HepG2 (cell line): ENCODE data around the gene NRP1. TPM values are rescaled to one million over a fixed set of nuclear protein-coding genes. Genes with fewer than 3 reads are reported as not detected.

Source experiments
- ATAC-seq: fragments of 200-7000 bp; cut with Tn5 transposase; 3 replicates; pipeline ENCODE4 v1.9.1; 2020; ENCODE audit warnings: mild to moderate bottlenecking, moderate library complexity
- BruUV-seq: library from RNA; stranded (reverse); fragments of 400-500 nt; replicated peaks from 2 replicates; lab custom pipeline; 2021; lab: Mats Ljungman, UMichigan
- CTCF ChIA-PET: fragments of 300-600 bp; formaldehyde crosslinking; extraction: SDS; loops from one replicate; lab custom pipeline; 2021; ENCODE audit warnings: low total read pairs, inconsistent platforms, low intra/inter-chr PET ratio; lab: Yijun Ruan, JAX
- POLR2A ChIA-PET: fragments of 350-600 bp; sonication (Branson Sonifier 250); formaldehyde crosslinking; loops from one replicate; lab custom pipeline; 2020; ENCODE audit warnings: antibody characterized with exemption, inconsistent platforms; lab: Yijun Ruan, JAX
- DNase-seq: peaks from one replicate; pipeline ENCODE4 v3.0.0-alpha.2; 2015; ENCODE audit warnings: low spot score
- FAIRE-seq: peaks from 3 replicates; lab custom pipeline; 2011; peaks lifted over from hg19 to GRCh38; lab: Jason Lieb, UNC
- H2AFZ ChIP-seq: one replicate; pipeline ENCODE4 v1.6.1; 2011; ENCODE audit warnings: low read length, inconsistent platforms
- H3K27ac ChIP-seq: fragments of 300-600 bp; 3 replicates; pipeline ENCODE4 v1.8.0; 2011; ENCODE audit warnings: mixed run types, mild to moderate bottlenecking, mixed read lengths, low read length, inconsistent platforms; ENCODE audit not compliant: insufficient read depth; ENCODE audit errors: extremely low read length
- H3K27me3 ChIP-seq, 2 experiments: fragments of 200-600 bp in 1 of 2; 2 replicates in 1 of 2; 3 replicates in 1 of 2; pipeline versions ENCODE4 v1.6.0 to v1.8.0; 2011; ENCODE audit warnings: low read length in 2 of 2, mild to moderate bottlenecking in 2 of 2, moderate library complexity in 2 of 2, inconsistent platforms in 1 of 2; ENCODE audit not compliant: insufficient read depth in 2 of 2, control insufficient read depth in 1 of 2
- H3K36me3 ChIP-seq, 2 experiments: fragments of 200-600 bp in 1 of 2; replicated peaks in 1 of 2; 2 replicates in 1 of 2; 3 replicates in 1 of 2; pipeline versions ENCODE4 v1.5.1 to v1.8.0; 2011; ENCODE audit warnings: low read length in 2 of 2, inconsistent platforms in 1 of 2; ENCODE audit not compliant: insufficient read depth in 2 of 2, control insufficient read depth in 1 of 2
- H3K4me1 ChIP-seq: 2 replicates; pipeline ENCODE4 v1.5.1; 2012; ENCODE audit warnings: low read length, inconsistent platforms; ENCODE audit not compliant: insufficient read depth
- H3K4me2 ChIP-seq: 2 replicates; pipeline ENCODE4 v1.6.0; 2011; ENCODE audit warnings: low read depth, low read length, inconsistent platforms
- H3K4me3 ChIP-seq, 3 experiments: fragments of 200-600 bp in 1 of 3; sonication (generic), shearing (Covaris generic) in 1 of 3; replicated peaks in 1 of 3; 2 replicates each; pipeline ENCODE4 v1.5.1; 2011 to 2016; ENCODE audit warnings: low read length in 3 of 3, inconsistent platforms in 2 of 3, low read depth in 2 of 3, mild to moderate bottlenecking in 2 of 3, control low read depth in 1 of 3, mixed read lengths in 1 of 3; ENCODE audit not compliant: insufficient read depth in 1 of 3
- H3K79me2 ChIP-seq: one replicate; pipeline ENCODE4 v1.6.1; 2011; ENCODE audit warnings: low read length, inconsistent platforms; ENCODE audit not compliant: insufficient read depth
- H3K9ac ChIP-seq: 2 replicates; pipeline ENCODE4 v1.6.0; 2011; ENCODE audit warnings: mild to moderate bottlenecking, low read depth, low read length, inconsistent platforms; ENCODE audit not compliant: insufficient read depth
- H3K9me3 ChIP-seq: 2 replicates; pipeline ENCODE4 v1.5.1; 2012; ENCODE audit warnings: mild to moderate bottlenecking, low read length
- H4K20me1 ChIP-seq: 2 replicates; pipeline ENCODE4 v1.6.0; 2011; ENCODE audit warnings: inconsistent platforms, mild to moderate bottlenecking, low read length, moderate library complexity; ENCODE audit not compliant: insufficient read depth
- CBFB ChIP-seq: sonication (generic); formaldehyde crosslinking; IDR thresholded peaks from 2 replicates; pipeline ENCODE4 v1.4.0; 2020; ENCODE audit warnings: missing genetic modification reagents
- FOXJ3 ChIP-seq: sonication (generic); formaldehyde crosslinking; IDR thresholded peaks from 2 replicates; pipeline ENCODE4 v1.4.0; 2020; ENCODE audit warnings: missing genetic modification reagents, mild to moderate bottlenecking, borderline replicate concordance
- GZF1 ChIP-seq: sonication (generic); formaldehyde crosslinking; IDR thresholded peaks from 2 replicates; pipeline ENCODE4 v1.5.1; 2020; ENCODE audit warnings: mild to moderate bottlenecking, missing genetic modification reagents
- MBD4 ChIP-seq: IDR thresholded peaks from 2 replicates; pipeline ENCODE4 v1.6.1; 2012; ENCODE audit warnings: low read length, inconsistent platforms, borderline replicate concordance
- RCOR2 ChIP-seq: IDR thresholded peaks from 2 replicates; pipeline ENCODE4 v1.6.1; 2016; ENCODE audit warnings: missing biosample characterization, missing genetic modification reagents
- TAF1 ChIP-seq: sonication (generic); formaldehyde crosslinking; IDR thresholded peaks from 2 replicates; pipeline ENCODE4 v1.4.0; 2020; ENCODE audit warnings: missing genetic modification reagents
- TCF12 ChIP-seq, 2 experiments: fragments of 450-650 bp in 1 of 2; sonication (generic) in 1 of 2; formaldehyde crosslinking in 1 of 2; IDR thresholded peaks; 2 replicates each; pipeline versions ENCODE4 v1.6.1 to v1.8.0; 2017 to 2022; ENCODE audit warnings: antibody characterized with exemption in 1 of 2, mild to moderate bottlenecking in 1 of 2, missing genetic modification reagents in 1 of 2, moderate library complexity in 1 of 2
- ZBTB1 ChIP-seq: sonication (generic); formaldehyde crosslinking; IDR thresholded peaks from 2 replicates; pipeline ENCODE4 v1.4.0; 2020; ENCODE audit warnings: missing genetic modification reagents, borderline replicate concordance
- ZFP37 ChIP-seq: sonication (generic); formaldehyde crosslinking; IDR thresholded peaks from 2 replicates; pipeline ENCODE4 v1.4.0; 2020; ENCODE audit warnings: missing genetic modification reagents, borderline replicate concordance
- ZKSCAN8 ChIP-seq: IDR thresholded peaks from 2 replicates; pipeline ENCODE4 v1.6.1; 2016; ENCODE audit warnings: borderline replicate concordance, missing genetic modification reagents, missing compliant biosample characterization
- ZNF12 ChIP-seq: sonication (generic); formaldehyde crosslinking; IDR thresholded peaks from 2 replicates; pipeline ENCODE4 v1.5.0; 2020; ENCODE audit warnings: missing genetic modification reagents
- ZNF180 ChIP-seq: sonication (generic); formaldehyde crosslinking; IDR thresholded peaks from 2 replicates; pipeline ENCODE4 v1.4.0; 2020; ENCODE audit warnings: low read depth, missing genetic modification reagents, borderline replicate concordance
- ZNF326 ChIP-seq: sonication (generic); formaldehyde crosslinking; IDR thresholded peaks from 2 replicates; pipeline ENCODE4 v1.4.0; 2020; ENCODE audit warnings: missing genetic modification reagents, borderline replicate concordance
- WGBS: methylation state at CpG from one replicate; pipeline ENCODE4 v1.1.6; 2017; ENCODE audit warnings: low lambda C conversion rate; 5-methylcytosine and 5-hydroxymethylcytosine counted together
- in situ Hi-C: cut with HindIII; loops from 2 replicates; pipeline ENCODE4 v1.10.0; 2017; ENCODE audit warnings: low pct_unique_long_range_greater_than_20kb; ENCODE audit not compliant: extremely low pct_ligation_motif_present
- intact Hi-C: fragments of 100-400 bp; cut with micrococcal nuclease; formaldehyde crosslinking; loops from one replicate; pipeline ENCODE4 v1.10.0; 2022; ENCODE audit not compliant: unreplicated experiment
- polyA plus RNA-seq, 8 experiments: library from polyadenylated mRNA; depleted of rRNA in 3 of 8; stranded (reverse) in 7 of 8; unstranded in 1 of 8; fragments of >200 nt; fragmentation: Illumina TruSeq in 4 of 8; extraction: Trizol in 4 of 8; gene quantifications; 2 replicates each; pipeline versions ENCODE4 v1.2.1 to v1.2.3, GENCODE V29; 2011 to 2016; ENCODE audit warnings: low read depth in 4 of 8, missing spikeins in 1 of 8, mixed read lengths in 1 of 8; ENCODE audit not compliant: insufficient read depth in 1 of 8
- total RNA-seq, 5 experiments: library from RNA; depleted of rRNA; stranded (reverse); fragments of >200 nt; fragmentation: Illumina TruSeq; extraction: Trizol; gene quantifications; 2 replicates each; pipeline ENCODE4 v1.2.3, GENCODE V29; 2016; ENCODE audit warnings: low read depth in 1 of 5
- TF ChIP-seq, protein P1 (sequence below): sonication (generic); formaldehyde crosslinking; IDR thresholded peaks from 2 replicates; pipeline ENCODE4 v1.8.0; 2022; ENCODE audit warnings: mild to moderate bottlenecking, missing genetic modification reagents
- TF ChIP-seq, protein P2 (sequence below): sonication (generic); formaldehyde crosslinking; IDR thresholded peaks from 2 replicates; pipeline ENCODE4 v1.5.0; 2020; ENCODE audit warnings: missing genetic modification reagents
- TF ChIP-seq, protein P3 (sequence below): sonication (generic); formaldehyde crosslinking; IDR thresholded peaks from 2 replicates; pipeline ENCODE4 v1.4.0; 2020; ENCODE audit warnings: missing genetic modification reagents

NRP1 gene
- total and polyA plus RNA-seq, 2 of the 13 experiments (the other 11 are each of a cell fraction or from before 2014, with no cell fraction given) = 5.3 to 5.8 TPM

DNA sequence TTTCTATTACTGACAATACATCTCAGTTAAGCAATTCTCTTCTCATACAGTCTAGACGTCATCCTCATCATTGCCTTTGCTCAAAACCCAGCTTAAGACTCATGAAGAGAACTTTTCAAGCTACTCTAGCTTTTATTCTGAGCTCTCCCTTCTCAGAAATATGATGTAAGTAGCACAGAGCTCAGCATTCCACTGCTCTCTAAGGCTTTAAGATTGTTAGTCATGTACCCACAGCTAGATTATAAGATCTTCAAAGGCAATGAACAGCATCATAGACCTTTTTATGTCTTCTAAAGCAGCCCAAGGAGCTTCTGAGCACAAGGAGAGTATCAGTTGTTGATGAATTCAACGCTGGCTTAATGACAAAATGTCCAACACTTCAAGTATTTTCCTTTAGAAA is 119.3 kb downstream of the NRP1 start:
- CTCF ChIA-PET = no interaction called here
- Histone ChIP-seq H3K36me3 (peaks cover 0 to 1% of the 10 kb centered on the region in 2 experiments; a peak in 3 of 5 replicates), H3K27ac (no peak overlapping the region), H3K27me3 (no peaks in the 10 kb centered on the region), H2AFZ (no peak overlapping the region), H3K4me2 (no peak overlapping the region), H3K4me1 (peaks cover 13% of the 10 kb centered on the region), H3K79me2 (no peaks in the 10 kb centered on the region), H3K9me3 (no peaks in the 10 kb centered on the region), H4K20me1 (no peaks in the 10 kb centered on the region), H3K4me3 (no peak overlapping the region), H3K9ac (no peak overlapping the region)
- in situ Hi-C loops = no loop called here
- FAIRE-seq (peak; percentile 12), ATAC-seq (no peak), DNase-seq (no peak)
- POLR2A ChIA-PET = no interaction called here
- WGBS = 95% methylated on average over 2 of the region's 2 CpGs
- no TSS peak for BruUV-seq
- intact Hi-C loops = no loop called here
- TF ChIP-seq, protein P1, sequence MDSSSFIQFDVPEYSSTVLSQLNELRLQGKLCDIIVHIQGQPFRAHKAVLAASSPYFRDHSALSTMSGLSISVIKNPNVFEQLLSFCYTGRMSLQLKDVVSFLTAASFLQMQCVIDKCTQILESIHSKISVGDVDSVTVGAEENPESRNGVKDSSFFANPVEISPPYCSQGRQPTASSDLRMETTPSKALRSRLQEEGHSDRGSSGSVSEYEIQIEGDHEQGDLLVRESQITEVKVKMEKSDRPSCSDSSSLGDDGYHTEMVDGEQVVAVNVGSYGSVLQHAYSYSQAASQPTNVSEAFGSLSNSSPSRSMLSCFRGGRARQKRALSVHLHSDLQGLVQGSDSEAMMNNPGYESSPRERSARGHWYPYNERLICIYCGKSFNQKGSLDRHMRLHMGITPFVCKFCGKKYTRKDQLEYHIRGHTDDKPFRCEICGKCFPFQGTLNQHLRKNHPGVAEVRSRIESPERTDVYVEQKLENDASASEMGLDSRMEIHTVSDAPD (CRISPR knock-in tag) = no peak
- TF ChIP-seq TAF1 (CRISPR knock-in tag) = no peak

DNA sequence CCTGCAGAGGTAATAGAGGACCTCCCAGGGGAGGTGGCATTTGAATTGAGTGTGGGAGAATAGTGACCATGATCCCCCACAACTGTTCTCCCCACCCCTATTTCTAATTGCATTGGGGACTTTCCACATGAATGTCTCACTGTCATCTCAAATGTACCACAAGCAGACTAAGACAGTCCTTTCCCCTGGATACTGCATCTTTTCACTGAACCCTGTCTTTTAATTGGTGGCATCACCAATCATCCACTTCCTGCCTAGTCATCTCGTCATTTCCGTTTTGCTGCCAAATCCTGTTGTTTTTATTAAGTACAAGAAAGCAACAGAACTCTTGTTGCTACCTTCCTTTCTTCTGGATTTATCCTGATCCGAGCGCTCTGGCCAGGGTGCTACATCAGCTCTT is 120.3 kb downstream of the NRP1 start:
- Histone ChIP-seq H3K4me1 (peaks cover 13% of the 10 kb centered on the region), H3K27me3 (no peaks in the 10 kb centered on the region), H3K9ac (no peak overlapping the region), H3K4me2 (no peak overlapping the region), H2AFZ (no peak overlapping the region), H3K27ac (no peak overlapping the region), H3K79me2 (no peaks in the 10 kb centered on the region), H3K9me3 (no peaks in the 10 kb centered on the region), H3K36me3 (peaks cover 0 to 1% of the 10 kb centered on the region in 2 experiments; a peak in 3 of 5 replicates), H4K20me1 (no peaks in the 10 kb centered on the region), H3K4me3 (no peak overlapping the region)
- FAIRE-seq (no peak), DNase-seq (no peak), ATAC-seq (no peak)
- no TSS peak for BruUV-seq
- ChIA-PET POLR2A (no interaction called here), CTCF (no interaction called here)
- in situ Hi-C loops (no loop called here), intact Hi-C loops (no loop called here)
- WGBS = 93% methylated on average over 4 of the region's 4 CpGs
- TF ChIP-seq ZBTB1 (CRISPR knock-in tag) (no peak), ZNF180 (CRISPR knock-in tag) (no peak), ZNF12 (CRISPR knock-in tag) (no peak), CBFB (no peak), RCOR2 (CRISPR knock-in tag) (no peak), ZFP37 (CRISPR knock-in tag) (no peak), TCF12 (IDR thresholded peaks at IDR 0.05) (no peak), TCF12 (CRISPR knock-in tag; IDR thresholded peaks at IDR 0.05) (no peak), ZNF326 (CRISPR knock-in tag) (no peak), MBD4 (no peak), ZKSCAN8 (CRISPR knock-in tag) (no peak), FOXJ3 (CRISPR knock-in tag) (no peak), GZF1 (no peak)
- TF ChIP-seq, protein P2, sequence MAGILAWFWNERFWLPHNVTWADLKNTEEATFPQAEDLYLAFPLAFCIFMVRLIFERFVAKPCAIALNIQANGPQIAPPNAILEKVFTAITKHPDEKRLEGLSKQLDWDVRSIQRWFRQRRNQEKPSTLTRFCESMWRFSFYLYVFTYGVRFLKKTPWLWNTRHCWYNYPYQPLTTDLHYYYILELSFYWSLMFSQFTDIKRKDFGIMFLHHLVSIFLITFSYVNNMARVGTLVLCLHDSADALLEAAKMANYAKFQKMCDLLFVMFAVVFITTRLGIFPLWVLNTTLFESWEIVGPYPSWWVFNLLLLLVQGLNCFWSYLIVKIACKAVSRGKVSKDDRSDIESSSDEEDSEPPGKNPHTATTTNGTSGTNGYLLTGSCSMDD (CRISPR knock-in tag) = no peak
- TF ChIP-seq, protein P3, sequence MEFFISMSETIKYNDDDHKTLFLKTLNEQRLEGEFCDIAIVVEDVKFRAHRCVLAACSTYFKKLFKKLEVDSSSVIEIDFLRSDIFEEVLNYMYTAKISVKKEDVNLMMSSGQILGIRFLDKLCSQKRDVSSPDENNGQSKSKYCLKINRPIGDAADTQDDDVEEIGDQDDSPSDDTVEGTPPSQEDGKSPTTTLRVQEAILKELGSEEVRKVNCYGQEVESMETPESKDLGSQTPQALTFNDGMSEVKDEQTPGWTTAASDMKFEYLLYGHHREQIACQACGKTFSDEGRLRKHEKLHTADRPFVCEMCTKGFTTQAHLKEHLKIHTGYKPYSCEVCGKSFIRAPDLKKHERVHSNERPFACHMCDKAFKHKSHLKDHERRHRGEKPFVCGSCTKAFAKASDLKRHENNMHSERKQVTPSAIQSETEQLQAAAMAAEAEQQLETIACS (CRISPR knock-in tag) = no peak
